ENCODE results near the gene MRPL41.
"Not testable (repeated sequence)": the region's sequence is repeated elsewhere in the genome, so short reads cannot be mapped to it uniquely, and the experiment has no call there.

MRPL41 gene

DNA sequence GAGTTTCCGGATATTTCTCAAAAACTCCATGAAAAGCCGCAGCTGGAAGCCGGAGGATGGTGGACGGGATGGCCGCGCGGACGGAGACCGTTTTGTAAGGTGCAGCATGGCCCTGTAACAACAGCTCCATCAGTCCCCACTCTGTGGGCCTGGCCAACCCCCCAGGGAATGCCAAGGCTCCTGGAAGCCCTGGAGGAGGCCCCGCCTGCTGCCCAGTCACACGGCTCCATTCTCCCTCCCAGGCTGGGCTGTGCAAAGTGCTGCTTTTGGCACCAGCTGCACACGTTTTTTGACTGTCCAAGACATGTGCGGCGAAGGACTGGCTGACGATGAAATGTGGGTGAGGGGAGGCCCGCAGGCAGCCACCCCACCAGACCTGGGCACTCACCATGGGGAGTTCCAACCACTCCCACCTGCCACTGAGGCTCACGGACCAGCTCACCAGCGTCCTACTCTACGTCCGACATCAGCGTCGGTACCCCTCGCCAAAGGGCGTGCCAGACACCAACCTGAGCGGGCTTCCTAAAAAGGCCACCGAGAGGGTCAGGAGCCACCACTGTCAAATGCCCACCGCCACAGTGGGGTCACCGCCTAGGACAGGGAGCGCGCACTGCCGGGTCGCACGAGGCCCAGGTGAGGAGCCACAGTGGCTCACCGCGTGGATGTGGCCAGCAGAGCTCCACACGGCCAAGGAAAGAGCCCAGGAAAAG is 28.8 kb upstream of the MRPL41 start:
- DNase-seq = no peak

DNA sequence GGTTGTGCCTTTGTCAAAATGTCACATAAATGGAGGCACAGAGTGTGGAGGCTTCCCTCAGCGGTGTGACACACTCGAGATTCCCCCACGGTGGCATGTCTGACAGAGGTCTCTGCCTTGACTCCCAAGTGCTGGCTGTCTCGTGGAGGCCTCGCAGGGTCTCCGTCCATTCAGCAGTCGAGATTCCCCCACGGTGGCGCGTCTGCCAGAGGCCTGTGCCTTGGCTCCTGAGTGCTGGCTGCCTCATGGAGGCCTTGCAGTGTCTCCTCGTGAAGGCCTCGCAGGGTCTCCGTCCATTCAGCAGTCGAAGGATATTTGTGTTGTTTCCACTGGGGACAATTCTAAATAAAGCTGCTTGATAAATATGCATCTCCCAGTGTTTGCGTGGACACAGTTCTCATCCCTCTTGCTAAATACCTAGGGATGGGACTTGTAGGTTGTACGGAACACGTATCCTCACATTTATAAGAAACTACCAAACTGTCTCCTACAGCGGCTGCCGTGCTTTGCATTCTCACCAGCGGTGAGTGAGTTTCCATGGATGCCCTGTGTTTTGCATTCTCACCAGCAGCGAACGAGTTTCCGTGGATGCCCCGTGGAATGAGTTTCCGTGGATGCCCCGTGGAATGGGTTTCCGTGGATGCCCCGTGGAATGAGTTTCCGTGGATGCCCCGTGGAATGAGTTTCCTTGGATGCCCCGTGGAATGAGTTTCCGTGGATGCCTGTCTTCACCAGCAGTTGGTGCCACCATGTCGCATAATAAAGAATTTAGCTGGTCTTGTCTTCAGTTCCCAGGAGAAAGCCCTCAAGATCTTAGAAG is 27.3 kb upstream of the MRPL41 start:
- no peak for DNase-seq

DNA sequence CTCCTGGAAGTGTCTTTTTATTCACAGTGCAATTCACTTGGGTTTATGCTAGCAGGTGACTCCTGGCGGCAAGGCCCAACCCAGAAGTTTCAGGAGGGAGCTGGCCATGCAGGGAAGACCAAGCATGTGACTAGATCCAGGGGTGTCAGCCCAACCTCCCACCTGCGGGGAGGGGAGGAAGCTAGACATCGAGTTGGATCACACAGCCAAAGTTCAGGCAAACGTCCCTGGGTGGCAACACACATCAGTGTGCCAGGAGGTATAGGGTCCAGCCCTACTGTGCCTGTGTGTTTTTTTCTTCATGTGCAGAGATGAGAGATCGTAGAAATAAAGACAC is 26.7 kb upstream of the MRPL41 start:
- no peak for DNase-seq

DNA sequence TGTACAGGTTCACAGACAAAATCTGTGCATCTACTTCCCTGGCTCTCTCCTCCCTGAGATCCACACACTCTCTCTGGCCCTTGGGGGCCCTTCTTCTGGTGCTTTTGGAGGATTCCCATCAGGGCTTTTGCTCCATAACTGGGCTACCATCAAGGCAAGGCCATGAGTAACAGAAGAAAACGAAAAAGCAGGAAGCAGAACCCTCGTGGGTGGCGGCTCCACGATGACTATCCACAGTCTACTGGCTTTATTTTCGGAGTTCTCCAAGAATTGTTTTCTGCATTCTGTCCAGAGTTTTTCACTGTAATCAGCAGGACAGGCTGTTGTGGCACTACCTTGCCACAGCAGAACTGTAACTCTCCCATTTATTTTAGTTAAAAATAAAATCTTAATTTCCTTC is 21.3 kb upstream of the MRPL41 start:
- DNase-seq = no peak

DNA sequence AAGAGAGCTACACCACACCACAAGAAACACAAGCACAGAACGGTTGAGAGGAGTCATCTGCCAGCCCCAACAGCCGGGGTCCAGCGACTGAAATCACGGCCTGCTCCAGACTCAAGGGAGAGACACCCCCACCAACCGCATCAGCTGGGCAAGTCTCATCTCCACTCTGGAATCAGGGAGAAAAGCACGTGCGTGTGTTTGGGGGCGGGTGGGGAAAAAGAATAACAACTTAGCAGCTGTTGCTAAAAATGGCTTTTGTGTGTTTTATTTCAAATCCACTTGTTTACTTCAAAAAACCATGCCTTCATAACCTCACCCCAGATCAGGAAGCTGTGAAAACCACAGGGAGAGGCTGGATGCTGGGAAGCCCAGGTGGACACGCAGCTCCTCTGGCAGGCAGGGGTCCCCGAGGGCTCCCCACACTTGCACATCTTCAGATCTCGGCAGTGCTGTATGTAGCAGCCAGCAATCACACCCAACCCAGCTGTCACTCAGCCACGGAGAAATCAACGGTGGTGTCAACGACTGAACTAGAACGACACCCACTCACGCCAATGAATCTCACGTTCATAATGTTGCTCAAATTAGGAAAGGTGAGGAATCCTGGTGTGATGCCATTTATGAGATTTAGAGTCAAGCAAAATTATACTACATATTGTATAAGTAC is 20.4 kb upstream of the MRPL41 start:
- DNase-seq = no peak

DNA sequence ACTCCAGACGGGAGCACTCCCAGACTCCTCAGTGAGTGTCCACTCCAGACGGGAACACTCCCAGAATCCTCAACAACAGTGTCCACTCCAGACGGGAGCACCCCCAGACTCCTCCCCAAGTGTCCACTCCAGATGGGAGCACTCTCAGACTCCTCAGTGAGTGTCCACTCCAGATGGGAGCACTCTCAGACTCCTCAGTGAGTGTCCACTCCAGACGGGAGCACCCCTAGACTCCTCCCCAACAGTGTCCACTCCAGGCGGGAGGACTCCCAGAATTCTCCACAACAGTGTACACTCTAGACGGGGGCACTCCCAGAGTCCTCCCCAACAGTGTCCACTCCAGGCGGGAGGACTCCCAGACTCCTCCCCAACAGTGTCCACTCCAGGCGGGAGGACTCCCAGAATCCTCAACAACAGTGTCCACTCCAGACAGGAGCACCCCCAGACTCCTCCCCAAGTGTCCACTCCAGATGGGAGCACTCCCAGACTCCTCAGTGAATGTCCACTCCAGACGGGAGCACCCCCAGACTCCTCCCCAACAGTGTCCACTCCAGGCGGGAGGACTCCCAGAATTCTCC is 18.7 kb upstream of the MRPL41 start:
- DNase-seq = not testable (repeated sequence)

DNA sequence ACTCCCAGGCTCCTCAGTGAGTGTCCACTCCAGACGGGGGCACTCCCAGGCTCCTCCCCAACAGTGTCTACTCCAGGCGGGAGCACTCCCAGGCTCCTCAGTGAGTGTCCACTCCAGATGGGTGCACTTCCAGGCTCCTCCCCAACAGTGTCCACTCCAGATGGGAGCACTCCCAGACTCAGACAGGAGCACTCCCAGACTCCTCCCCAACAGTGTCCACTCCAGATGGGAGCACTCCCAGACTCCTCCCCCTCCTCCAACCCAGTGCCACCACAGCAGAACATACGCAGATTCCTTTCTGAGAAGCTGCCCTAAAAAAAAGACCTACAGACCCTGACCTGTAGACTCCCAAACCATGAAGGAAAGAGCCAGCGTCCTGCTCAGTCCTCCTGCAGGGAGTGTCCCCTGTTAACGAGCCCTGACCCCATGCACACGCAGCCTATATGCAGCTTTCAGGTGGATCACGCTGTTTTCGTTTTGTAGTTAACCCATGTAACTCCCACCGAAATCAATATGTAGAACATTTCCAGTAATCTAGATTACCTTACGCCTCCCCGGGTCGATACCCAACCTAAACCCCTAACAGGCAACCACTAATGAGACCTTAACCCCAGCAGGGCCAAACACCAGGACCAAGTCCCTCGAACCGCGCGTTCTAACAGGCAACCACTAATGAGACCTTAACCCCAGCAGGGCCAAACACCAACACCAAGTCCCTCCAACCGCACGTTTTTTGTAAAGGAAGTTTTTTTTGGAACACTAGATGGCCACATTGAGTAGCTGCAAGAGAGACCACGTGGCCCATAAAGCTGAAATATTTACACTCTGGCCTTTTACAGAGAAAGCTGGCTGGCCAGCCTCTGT is 17.2 kb upstream of the MRPL41 start:
- peak; percentile 24 for DNase-seq

DNA sequence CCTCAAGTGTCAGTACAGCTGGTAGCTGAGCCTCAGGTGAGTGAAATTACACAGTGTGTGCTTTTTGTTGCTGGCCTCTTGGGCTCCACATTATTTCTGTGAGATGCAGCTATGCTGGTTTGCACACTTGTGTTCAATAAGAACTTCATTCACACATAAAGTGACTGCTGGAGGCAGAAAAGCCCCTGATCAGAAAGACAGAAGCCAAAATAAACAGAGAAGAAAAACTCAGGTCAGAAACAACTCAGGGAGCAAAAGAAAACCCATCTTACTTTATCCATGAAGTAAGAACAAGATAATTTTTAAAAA is 16.6 kb upstream of the MRPL41 start:
- no peak for DNase-seq

DNA sequence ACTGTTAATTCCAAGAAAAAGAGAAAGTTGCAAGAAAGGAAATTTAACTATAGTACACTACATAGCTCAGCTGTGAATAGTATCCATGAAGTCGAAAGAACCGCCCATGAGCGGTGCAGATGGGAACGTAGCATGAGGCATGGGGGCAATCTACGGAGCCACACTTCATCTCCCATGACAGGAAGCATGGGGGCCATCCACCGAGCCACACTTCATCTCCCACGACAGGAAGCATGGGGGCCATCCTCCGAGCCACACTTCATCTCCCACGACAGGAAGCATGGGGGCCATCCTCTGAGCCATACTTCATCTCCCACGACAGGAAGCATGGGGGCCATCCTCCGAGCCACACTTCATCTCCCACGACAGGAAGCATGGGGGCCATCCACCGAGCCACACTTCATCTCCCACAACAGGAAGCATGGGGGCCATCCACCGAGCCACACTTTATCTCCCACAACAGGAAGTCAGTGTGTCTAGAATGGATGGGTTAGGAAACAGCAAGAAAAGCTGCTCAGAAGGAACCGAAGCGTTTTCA is 15.0 kb upstream of the MRPL41 start:
- not testable (repeated sequence) for DNase-seq

DNA sequence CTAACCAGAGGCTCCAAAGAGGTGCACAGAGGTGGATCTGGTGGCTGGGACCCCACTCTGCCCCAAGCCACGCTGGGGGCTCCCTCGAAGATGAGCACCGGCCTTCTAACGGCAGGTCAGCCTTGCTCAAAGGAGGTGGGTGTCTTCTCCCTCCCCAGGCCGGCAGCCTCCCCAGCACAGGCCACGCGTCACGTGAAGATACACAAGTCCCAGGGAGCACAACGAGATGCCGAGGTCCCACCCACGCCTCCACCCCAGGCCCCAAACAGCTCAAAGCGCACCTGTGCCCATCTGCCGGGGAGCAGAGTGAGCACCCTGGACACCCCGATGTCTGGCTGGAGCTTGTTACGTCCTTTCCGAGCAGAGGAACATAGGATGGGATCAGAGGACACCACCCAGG is 13.6 kb upstream of the MRPL41 start:
- DNase-seq = no peak

DNA sequence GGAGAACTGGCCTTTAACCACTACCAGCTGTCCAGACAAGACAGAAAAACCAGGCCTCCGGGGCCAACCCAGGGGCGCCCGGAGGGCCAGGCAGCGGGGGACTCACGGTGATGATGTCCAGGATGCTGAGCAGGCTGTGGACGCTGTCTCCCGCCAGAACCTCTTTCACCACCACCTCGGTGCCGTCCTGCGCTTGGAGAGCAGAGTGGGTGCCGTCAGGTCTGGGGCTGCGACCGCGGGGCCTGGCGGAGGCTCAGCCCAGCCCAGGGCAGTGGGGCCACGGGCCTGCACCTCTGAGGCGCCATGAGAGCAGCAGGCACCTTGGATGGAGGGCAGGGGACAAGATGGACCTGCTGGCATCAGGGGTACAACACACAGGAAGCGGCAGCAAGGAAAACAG is 11.1 kb upstream of the MRPL41 start:
- DNase-seq = no peak

DNA sequence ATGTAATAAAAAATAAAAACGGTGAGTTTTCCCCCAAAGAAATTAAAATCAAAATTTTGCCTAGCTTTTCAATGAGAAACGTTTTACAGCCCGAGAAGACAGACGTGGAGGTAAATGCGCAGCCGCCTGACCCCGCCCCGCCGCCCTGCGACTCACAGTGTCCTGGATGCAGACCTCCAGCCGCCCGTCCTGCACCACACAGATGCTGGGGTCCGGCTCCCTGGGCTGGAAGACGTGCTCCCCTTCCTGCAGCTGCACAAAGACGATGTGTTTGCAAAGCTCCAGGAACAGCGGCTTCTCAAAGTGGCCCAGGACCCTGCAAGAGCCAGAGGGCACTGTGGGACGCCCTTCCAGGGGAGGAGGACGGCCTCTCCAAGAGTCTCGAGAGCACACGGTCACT is 9.2 kb upstream of the MRPL41 start:
- no peak for DNase-seq

DNA sequence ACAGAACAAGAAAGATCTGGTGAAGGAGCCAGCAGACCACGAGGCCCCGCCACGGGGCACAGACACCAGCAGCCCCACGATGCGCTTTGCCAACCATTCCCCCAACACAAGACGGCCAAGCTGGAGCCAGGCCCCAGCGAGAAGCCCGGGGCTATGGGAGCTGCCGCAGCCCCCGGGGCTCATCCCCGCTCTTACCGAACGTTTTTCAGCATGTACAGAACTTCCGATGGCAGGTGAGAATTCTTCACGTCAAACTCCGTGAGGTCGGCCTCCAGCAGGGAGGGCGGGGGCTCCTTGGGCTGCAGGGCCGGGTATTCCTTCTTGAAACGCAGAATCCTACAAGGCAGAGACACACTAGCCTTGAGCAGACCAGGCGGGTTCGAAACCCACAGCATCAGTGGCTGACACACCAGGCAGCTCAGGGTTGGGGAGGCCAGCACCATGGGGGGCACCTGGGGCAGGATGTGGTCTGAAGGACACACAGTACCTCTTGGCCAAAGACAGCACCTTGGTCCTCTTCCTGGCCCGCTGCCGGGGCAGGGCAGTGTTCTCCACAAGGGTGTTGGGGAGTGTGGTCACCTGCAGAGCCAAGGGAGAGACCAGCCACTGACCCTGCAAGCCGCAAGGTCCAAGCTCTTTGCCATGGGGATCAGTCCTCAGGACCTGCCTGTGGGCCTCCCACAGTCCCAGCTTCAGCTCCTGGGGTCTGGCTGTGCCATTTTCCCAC is 8.3 kb upstream of the MRPL41 start:
- no peak for DNase-seq

DNA sequence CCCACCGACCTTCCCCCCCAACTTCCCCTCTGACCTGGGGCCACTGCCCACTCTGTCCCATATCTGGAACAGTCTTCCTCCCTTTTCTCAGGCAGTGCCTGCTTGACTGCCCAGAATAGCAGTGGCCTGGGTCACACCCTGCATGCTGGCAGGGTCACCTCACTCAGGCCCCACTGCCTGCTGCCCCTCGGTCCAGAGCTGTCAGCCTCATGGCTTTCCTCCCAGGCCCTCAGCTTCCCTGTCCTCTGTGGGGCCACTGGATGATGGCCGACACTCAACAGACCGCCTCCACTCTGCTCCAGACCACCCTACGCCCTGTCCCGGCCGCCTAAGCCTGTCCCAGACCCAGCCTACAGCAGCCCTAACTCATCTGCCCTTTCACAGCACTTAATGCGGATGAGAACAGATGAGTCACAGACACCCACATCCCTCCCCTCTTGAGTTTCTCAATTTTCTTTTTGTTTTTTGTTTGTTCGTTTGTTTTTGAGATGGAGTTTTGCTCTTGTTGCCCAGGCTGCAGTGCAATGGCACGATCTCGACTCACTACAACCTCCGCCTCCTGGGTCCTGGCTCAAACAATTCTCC is 7.4 kb upstream of the MRPL41 start:
- DNase-seq = no peak

DNA sequence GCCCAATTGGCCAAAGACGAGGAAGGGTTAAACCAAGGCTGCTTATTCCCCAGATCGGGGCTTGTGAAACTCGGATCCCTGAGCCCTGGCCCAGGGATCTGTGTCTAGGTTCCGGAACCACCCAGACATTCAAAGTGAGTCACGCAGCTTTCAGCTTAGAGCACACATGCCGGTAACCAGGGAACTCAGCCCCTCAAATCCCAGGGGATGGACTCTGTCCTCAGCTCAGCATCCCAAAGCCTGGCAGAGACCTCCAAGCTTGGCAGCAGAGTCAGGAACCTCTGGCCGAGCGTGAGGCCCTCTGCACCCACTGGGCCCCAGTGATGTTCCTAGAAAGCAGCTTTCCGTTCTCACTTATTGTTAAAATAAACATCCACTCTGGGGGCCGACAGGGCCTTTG is 6.6 kb upstream of the MRPL41 start:
- DNase-seq = no peak

DNA sequence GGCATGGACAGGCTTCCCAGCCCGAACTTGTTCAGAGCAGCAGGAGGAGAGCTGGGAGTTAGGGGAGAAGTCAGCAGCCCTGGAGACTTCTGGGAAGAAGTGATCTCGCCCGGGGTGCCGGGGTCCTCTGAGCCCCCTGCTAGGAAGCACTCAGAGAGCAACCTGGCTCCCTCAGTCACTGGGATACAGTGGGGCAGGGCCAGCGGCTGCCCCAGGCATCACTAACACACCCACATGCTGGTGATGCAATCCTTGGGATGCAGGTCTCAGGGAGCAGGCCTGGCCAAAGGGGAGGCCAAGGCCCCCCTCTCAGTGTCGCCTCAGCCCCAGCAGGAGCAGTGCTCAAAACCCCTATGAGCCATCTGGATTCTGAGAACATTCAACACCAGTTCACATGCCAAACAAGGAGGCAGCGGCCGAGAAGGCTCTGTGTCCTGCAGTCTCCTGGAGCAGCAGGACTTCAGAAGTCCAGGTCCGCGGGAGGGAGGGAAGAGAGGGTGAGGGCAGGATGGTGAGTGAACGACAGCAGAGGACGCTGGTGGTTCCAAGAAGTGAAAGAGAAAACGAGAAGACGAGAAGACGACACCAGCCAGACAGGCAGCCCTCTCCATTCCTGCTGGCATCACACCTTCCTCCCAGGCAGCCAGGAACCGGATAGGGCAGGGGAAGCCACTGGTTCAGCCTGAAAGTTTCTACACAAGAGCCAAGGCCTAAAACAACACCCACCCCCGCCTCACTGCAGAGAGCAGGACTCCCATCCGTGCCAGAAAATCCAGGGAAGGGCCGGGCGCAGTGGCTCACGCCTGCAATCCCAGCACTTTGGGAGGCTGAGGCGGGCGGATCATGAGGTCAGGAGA is 3.8 kb upstream of the MRPL41 start:
- DNase-seq = no peak

DNA sequence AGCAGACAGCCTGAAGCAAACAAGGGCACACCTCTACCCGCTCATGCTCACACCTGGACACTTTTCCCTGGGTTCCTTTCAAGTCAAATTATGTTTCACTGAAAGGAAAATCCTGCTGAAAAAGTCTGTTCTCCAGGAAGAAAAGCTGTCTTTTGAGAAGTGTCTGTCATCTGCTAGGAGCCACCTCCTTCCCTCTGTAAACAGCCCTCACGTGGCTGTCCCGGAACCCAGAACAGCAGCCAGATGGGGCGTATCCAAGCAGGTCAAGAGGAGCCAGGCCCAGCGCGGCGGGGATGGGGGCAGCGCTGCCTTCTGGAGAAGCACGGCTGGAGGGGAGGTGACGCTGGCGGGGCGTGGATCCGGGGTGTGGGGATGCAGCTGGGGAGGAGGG is 1.5 kb upstream of the MRPL41 start, which contains the start of gene PNPLA7:
Gene PNPLA7, minus strand, starts transcription at position 172 of the 391 bp plus-strand sequence. CDS start 205 bp downstream, outside the sequence.
- peak; percentile 29 for DNase-seq

DNA sequence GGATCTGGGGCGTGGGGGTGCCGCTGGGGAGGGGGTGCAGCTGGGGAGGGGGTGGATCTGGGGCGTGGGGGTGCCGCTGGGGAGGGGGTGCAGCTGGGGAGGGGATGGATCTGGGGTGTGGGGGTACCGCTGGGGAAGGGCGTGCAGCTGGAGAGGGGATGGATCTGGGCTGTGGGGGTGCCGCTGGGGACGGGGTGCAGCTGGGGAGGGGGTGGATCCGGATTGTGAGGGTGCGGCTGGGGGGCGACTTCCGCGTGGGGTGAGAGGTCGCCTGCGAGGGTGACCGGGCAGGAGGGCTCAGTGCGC is 768 bp upstream of the MRPL41 start:
- DNase-seq = not testable (repeated sequence)

DNA sequence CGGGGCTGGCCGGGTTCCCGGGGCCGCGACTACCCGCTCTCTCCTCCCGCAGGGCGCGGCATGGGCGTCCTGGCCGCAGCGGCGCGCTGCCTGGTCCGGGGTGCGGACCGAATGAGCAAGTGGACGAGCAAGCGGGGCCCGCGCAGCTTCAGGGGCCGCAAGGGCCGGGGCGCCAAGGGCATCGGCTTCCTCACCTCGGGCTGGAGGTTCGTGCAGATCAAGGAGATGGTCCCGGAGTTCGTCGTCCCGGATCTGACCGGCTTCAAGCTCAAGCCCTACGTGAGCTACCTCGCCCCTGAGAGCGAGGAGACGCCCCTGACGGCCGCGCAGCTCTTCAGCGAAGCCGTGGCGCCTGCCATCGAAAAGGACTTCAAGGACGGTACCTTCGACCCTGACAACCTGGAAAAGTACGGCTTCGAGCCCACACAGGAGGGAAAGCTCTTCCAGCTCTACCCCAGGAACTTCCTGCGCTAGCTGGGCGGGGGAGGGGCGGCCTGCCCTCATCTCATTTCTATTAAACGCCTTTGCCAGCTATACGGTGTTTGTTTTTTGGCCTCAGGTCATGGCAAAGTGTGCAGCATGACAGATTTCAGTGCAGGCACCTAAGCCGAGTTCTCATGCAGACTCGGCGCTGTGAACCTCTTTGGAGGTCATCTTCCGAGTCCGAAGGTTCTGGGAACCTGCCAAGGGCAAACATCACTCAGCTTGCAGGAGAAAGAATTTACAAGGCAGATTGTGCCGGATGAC is 516 bp downstream of the MRPL41 start:
- no peak for DNase-seq

DNA sequence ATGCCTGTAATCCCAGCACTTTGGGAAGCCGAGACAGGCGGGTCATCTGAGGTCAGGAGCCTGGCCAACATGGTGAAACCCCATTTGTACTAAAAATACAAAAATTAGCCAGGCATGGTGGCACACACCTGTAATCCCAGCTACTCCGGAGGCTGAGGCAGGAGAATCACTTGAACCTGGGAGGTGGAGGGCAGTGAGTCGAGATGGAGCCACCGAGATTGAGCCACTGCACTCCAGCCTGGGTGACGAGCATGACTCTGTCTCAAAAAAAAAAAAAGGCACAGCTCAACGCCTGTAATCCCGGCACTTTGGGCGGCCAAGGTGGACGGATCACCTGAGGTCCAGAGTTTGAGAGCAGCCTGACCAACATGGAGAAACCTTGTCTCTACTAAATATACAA is 2.0 kb downstream of the MRPL41 start:
- not testable (repeated sequence) for DNase-seq

Measured in NCI-H1417 treated with DMSO at 0.1 percent for 48 hours (cell line).